Stimulated activated CD4-positive, alpha-beta T cell treated with anti-CD3 and anti-CD28 coated beads, Interleukin-2, amount 100 ng/mL, for 4 hours (primary cell): Measurements from ENCODE around the gene ANXA8.
"Not testable (repeated sequence)": the region's sequence is repeated elsewhere in the genome, so short reads cannot be mapped to it uniquely, and the experiment has no call there.

Experiments used
- DNase-seq: peaks from one replicate; pipeline ENCODE4 v3.0.0-alpha.2; 2020; ENCODE audit warnings: low read depth

The ANXA8 gene, protein sequence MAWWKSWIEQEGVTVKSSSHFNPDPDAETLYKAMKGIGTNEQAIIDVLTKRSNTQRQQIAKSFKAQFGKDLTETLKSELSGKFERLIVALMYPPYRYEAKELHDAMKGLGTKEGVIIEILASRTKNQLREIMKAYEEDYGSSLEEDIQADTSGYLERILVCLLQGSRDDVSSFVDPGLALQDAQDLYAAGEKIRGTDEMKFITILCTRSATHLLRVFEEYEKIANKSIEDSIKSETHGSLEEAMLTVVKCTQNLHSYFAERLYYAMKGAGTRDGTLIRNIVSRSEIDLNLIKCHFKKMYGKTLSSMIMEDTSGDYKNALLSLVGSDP

DNA sequence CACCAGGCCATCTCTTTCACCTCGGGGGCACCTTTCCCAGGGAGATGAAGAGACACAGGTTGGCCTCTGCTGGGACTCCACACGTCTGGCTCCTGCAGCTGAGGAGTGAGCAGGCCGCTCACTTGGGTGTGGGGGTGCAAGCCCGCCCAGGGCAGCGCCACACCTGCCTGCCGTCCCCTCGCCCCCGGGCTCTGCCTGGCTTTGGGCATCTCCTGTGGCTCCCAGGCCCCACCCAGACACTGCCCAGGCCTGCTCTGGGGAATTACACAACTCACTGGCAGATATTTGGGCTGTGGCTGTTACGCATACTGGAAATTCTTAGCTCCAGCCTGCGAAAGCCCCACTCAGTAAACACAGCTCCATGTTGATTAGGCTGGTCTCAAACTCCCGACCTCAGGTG, at the start of gene ANXA8:
ANXA8 (minus strand) TSS at position 193 of the 400 bp plus-strand sequence; CDS start at position 11, 182 bp downstream.
- DNase-seq, result not testable (repeated sequence)

GRCh38 chr10:47523475-47523874, 39.6 kb upstream of the ANXA8 start, which contains the start of gene AGAP9:
Gene AGAP9 (minus strand): TSS chr10:47523638. CDS start chr10:47523526, 112 bp downstream.
- DNase-seq, result not testable (repeated sequence)

DNA sequence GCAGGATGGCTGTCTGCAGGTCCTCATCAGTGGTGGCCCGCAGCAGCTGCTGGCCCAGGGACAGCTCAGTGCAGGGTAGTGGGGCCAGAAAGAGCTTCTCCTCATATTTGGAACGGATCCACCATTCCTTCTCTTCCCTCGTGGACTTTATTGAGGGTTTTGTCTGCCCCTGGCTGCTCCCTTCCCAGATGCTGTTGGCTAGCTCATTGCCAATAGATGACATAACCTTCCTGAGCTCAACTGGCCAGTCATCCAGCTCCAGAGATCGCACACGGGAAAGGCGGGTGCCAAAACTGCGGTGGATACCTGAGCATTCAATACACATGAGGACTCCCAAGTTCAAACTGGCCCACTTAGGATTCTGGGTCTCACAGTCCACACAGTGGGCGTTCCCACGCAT, 18.4 kb upstream of the ANXA8 start:
- not testable (repeated sequence) for DNase-seq

DNA sequence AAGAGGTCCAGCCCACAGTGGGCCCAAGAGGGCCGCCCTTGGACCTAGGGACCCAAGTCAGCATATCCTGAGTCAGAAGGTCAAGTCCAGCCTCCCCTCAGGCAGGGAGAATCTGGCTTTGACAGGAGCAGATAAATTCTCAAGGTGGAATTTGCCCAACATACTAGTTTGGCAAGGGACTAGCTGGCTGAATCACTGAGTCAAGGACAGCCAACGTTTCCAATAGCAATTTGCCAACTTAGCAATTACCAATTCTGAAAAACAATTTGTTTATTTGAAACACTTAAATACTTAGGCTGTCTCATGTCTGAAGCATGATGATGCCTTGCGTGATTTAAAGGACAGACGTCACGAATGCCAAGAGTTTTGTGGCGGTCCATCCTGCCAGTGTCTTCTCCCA, 10.3 kb upstream of the ANXA8 start:
- DNase-seq, result not testable (repeated sequence)

- not testable (repeated sequence) for DNase-seq
Observed at GRCh38 chr10:47491600-47491999, 7.7 kb upstream of the ANXA8 start, which contains the start of gene FAM25G. Gene FAM25G (minus strand): TSS chr10:47491700. CDS start chr10:47491674, 26 bp downstream.

- DNase-seq, result not testable (repeated sequence)
Observed at GRCh38 chr10:47489630-47490029, 5.7 kb upstream of the ANXA8 start.

DNA sequence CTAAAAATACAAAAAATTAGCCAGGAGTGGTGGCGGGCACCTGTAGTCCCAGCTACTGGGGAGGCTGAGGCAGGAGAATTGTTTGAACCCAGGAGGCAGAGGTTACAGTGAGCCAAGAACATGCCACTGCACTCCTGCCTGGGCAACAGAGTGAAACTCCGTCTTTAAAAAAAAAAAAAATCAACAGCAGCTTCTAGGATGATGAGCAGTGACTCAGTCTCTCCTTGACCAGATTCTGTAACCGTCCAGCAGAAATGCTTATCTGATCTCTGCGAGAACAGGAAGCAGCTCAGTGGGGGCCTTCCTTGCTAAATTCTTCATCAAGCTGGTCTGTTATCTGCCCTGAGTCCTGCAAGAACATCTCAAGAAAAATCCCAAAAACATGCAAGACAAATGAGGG, 2.0 kb upstream of the ANXA8 start:
- DNase-seq, result not testable (repeated sequence)

DNA sequence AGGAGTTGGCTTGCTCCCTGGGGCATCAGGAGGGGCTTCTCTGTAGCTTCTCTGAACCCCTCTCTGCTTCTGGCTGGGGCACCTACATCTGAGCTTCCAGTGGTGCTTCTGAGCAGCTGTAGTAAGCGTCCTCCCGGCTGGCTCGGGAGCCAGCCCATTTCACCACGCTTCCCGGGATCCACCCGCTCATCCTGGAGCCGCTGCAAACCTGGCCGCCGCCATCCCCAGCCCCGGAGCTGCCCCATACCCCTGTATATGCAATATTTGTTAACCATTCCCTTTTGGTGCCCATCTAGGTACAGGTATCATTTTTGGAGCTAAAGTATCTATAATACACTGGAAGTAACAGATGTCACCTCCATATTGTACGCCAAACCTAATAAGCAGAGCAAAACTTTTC, 871 bp upstream of the ANXA8 start:
- not testable (repeated sequence) for DNase-seq

GRCh38 chr10:47482367-47482766, 1.5 kb downstream of the ANXA8 start:
- DNase-seq, result not testable (repeated sequence)

DNA sequence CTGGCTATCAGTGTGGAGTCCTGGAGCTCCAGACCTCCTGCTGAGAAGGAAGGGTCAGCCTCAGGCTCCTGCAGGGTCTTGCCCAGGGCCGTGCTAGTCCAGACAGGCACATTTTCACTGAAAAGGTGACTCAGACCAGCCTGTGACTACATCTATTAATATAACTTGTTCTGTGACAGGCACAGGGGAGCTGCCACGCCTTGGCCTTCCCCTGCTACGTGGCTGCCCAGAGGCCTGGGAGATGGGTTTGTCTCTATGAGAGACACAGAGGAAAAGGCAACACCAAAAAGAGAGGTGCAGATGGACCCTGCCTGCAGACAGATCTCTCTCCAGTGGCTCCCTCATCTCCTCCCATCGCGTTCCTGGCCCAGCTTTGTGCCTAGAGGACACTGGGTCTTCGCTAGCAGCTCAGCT, 2.1 kb downstream of the ANXA8 start:
- DNase-seq, result not testable (repeated sequence)

- DNase-seq, result not testable (repeated sequence)
Observed at GRCh38 chr10:47481182-47481766, 2.6 kb downstream of the ANXA8 start.

- DNase-seq, result not testable (repeated sequence)
Observed at GRCh38 chr10:47480133-47480532, 3.8 kb downstream of the ANXA8 start.

DNA sequence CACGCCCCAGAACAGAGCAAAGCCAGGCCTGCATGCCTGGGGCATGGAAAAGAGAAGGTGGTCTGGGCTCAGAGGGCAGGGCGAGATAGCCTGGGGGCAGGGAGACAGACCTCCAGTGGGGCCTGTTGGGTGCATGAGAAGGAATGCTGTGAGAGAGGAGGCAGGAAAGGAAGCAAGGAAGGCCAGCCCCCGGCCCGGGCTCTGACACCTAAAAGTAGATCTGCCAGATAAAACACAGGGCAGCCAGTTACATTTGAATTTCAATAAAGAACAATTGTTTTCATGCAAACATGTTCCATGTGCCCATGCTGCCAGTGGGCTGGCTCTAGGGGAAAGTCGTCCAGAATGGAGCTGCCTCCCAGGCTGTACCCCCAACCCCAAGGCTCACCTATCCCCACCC, 5.8 kb downstream of the ANXA8 start:
- DNase-seq, result not testable (repeated sequence)

- DNase-seq, result not testable (repeated sequence)
Observed at GRCh38 chr10:47477078-47477477, 6.8 kb downstream of the ANXA8 start.

DNA sequence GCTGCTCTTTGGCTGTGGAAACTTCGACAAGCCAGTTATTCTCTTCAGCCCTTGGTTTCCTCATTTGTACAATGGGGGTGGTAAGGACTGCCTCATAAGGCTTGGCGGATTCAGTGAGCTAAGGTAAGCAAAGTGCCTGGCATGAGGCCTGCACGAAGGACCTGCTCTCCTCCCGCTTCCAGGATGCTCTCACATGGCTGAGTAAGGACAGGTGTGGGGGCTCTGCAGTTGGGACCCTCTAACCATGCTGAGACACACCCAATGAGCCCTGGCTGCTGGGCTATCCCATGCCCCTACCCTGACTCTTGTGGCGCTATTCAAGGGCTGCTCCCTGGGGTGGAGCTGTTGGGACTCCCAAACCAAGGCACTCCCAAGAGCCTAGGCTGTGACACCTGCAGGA, 8.8 kb downstream of the ANXA8 start:
- not testable (repeated sequence) for DNase-seq

GRCh38 chr10:47473516-47473915, 10.4 kb downstream of the ANXA8 start:
- not testable (repeated sequence) for DNase-seq

GRCh38 chr10:47472647-47473046, 11.3 kb downstream of the ANXA8 start:
- DNase-seq, result not testable (repeated sequence)

- DNase-seq, result not testable (repeated sequence)
Observed at GRCh38 chr10:47472072-47472471, 11.8 kb downstream of the ANXA8 start.

GRCh38 chr10:47468731-47469528, 15.0 kb downstream of the ANXA8 start:
- DNase-seq, result not testable (repeated sequence)

DNA sequence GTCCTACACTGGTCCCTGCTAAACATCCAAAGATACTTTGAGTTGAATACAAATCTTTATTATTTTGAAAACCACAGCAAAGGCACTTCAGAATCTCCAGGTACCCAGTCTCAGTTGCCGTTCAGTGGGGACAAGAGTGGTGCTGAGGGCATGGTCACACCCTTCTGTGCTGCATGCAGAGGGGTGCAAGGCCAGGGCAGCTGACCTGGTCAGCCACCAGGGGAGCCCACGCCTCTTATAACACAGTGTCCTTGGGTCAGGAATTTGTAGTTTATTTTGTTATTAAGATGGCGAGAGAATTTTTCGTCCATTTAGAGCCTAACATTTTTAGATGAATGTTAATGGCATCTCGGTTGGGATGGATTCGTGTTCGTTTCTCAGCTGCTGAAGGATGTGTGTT, 16.0 kb downstream of the ANXA8 start:
- not testable (repeated sequence) for DNase-seq

DNA sequence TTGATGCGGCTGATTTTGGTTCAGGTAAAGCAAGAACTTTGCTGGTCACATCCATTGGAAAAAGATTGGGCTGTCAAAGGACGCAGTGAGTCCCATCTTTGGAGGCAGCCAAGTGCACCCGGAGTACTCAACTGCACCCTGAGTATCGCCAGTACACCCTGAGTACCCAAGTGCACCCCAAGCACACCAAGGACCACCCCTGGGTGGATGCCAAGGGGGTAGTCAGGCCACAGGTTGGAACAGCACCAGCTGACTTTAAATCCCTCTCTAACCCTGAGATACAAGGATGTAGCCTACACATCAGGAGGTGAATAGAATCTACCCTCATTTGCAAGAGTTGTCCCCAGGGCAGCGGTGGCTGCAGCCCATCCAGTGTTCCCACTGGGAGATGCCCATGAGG, 16.5 kb downstream of the ANXA8 start:
- not testable (repeated sequence) for DNase-seq

DNA sequence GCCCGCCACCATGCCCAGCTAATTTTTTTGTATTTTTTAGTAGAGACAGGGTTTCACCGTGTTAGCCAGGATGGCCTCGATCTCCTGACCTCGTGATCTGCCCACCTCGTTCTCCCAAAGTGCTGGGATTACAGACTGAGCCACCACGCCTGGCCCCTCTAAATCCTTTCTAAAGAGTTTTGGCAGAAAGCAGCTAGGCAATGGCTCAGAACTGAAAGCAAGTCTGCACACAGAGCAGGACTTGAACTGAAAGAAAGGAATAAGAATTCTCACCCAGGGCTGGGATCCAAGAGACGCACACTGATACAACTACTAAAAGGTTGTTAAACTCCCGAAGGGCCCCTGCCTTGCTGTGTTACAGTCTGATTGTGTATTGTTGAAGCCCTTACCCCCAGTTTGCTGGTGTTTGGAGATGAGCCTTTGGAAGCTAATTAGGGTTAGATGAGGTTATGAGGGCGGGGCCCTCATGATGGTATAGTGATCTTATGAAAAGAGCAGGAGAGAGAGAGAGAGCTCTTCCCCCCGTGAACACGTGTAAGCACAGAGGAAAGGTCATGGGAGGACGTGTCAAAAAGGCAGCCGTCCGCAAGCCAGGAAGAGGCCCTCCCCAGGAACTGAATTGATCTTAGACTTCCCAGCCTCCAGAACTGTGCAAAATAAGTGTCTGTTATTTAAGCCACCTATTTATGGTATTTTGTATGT, 18.5 kb downstream of the ANXA8 start:
- not testable (repeated sequence) for DNase-seq
